CD4-positive, alpha-beta T cell treated with Interferon alpha-2 for 1 hour (primary cell): ENCODE measurements around the gene FOLR1.

Experiments
- DNase-seq, 2 donors: peaks; one replicate each; pipeline ENCODE4 v3.0.0-alpha.2; 2020 to 2022

The FOLR1 gene

DNA sequence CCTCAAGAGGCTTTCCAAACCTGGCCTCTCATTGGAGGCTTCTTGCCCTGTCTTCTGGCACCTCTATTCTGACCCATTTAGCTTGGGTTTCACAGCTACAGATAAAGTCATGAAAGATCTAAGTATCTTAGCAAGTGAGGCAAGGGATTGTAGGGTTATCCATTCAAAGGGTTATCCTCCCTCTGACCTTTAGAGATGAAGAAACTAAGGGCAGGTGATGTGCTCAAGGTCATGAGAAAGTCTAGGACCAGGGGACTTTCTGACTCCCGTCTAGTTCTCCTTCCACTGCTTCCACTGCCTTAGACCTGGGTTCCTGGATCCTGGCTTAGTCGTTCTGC is 44.8 kb downstream of the FOLR1 start:
- no peak for DNase-seq

DNA sequence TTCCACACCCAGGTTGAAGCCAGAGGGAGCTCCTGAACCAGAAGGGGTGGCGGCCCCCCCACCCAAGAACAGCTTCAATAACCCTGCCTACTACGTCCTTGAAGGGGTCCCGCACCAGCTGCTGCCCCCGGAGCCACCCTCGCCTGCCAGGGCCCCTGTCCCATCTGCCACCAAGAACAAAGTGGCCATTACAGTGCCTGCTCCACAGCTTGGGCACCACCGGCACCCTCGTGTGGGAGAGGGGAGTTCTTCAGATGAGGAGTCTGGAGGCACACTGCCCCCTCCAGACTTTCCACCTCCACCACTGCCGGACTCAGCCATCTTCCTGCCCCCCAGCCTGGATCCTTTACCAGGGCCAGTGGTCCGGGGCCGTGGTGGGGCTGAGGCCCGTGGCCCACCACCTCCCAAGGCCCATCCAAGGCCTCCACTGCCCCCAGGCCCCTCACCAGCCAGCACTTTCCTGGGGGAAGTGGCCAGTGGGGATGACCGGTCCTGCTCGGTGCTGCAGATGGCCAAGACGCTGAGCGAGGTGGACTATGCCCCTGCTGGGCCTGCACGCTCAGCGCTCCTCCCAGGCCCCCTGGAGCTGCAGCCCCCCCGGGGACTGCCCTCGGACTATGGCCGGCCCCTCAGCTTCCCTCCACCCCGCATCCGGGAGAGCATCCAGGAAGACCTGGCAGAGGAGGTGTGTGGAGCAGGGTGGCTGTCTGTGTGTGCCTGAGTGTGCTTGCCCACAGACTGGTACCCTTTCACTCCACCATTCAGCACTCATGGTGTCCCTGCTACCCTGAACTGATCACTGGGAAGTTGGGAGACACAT is 45.4 kb downstream of the FOLR1 start:
- no peak for DNase-seq

DNA sequence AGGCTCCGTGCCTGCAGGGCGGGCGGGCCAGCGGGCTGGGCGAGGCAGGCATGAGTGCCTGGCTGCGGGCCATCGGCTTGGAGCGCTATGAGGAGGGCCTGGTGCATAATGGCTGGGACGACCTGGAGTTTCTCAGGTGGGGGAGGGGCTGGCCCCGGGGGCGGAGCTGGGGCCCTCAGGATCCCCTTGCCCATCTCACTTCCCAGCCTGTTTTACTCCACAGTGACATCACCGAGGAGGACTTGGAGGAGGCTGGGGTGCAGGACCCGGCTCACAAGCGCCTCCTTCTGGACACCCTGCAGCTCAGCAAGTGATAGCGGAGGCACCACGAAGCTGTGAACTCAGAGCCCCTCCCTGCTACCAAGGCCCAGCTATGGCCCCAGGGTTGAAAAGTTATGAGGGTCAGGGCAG is 46.1 kb downstream of the FOLR1 start:
- peak; percentile 52 to 61 for DNase-seq

DNA sequence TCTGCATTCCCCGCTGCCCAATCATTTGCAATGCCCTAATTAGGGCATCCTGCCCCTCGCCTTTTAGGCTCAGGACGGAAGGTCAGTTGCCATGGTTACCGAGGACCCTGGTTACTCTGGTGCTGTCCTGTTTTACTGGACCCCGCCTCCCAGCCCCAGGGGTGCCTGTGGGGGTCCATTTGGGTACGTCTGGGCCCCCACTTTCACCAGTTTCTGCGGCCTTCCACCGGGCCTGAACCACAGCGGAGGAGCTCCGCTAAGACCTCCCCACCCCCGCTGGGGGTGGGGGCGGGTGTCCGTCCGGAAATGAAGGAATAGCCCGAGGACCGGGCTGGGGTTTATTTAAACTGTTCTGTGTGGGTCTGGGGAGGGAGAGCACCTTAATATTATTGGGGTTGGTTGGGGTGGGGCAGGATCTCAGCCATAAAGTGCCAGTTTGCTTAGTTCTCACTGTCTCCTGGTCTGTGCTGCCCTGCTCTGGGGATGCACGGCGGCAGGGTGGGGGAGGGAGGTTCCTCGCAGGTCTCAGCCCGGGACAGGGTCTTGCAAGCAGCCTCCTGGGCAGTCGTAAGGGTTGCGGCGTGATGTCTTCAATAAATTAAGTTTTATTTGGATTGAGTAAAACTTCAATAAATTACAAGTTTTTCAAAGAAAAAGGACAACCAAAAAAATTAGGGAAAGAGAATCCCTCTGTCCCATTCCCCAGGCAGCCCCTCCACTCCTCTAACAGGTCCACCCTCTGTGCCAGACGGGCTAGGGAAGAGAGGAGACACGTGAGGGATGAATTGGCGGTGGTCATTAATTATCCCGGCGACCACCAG is 46.8 kb downstream of the FOLR1 start:
- DNase-seq, result no peak

DNA sequence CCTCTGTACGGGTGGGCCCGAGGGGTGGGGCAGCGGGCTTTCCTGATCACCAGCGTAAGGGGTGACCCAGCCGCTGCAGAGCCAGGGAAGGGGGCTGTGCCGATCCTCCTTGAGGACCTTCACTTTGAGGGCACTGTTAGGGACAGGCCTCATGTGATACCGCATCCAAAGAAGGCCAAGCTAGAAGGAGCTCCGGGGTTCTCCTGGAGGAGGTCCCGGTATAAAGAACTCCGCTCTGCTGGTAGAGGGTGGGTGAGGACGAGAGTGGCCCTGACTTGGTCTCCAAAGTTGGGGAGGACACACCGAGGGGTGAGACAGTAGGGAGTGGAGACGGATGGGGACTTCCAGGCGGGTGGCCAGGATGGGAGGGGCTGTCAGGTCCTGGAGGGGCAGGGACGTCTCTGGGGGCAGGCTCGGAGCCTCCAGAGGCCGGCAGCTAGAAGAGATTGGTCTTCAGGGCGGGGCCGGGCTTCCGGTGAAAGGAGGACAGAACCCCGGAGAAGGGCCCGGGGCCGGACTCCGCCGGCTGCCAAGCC is 47.4 kb downstream of the FOLR1 start:
- DNase-seq, result no peak

DNA sequence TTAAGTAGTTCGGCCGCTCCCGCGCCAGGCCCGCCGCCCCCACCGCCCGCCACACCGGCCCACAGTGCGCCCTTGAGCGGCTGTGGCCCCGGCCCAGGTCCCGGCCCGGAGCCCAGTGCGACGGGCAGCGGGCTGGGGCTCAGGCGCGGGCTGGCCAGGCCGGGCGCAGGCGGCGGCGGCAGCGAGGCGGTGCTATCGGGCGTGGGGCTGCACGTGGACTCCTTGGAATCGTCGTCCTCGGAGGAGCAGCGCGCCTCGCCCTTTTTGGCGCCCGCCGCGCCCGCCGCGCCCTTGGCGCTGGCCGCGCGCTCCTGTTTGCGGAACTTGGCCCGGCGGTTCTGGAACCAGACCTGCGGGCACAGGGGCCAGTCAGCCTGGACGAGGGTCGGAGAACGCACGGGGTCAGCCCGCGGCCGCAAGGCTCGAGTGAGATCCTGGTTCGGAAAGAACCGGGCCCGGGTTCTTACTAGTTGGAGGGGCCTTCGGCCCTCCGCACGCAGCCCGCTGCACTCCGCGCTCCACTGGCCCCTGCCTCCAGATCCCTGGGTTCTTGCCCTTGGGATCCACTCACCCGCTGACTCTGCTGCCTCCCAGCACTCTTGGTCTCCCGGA is 48.0 kb downstream of the FOLR1 start:
- DNase-seq, result no peak

DNA sequence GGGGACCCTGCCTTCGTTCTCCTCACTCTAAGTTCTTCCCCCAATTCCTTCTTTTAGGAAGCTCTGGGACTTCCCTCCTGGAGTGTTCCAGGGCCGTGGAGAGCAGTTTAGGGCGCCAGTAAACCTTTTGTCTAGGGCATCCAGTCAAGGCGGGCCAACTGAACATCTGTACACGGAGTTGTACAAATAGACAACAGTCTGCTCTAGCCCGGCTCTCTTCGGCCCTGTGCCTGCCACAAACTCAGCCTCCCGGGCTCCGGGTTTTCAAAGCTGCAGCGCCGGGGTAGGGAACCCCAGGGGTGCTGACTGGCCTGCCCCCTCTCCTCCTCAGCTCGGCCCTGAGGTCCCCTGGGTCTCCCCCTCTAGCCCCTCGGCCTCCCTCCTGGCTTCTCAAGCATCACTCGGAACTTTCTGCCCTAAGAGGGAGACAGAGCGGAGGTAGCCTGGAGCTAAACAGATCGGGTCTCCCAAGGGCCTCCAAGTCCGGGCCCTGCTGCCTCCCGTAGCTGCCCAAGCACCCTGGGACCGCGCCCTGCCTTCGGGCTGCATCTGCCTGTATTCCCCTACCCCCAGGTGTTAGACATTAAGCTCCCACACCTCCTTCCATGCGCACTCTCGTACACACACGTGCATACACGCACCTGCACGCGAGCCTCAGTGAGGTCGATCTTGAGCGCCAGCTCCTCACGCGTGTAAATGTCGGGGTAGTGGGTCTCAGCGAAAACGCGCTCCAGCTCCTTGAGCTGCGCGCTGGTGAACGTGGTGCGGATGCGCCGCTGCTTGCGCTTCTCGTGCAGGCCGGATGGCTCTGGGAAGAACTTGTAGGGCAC is 48.7 kb downstream of the FOLR1 start:
- DNase-seq, result no peak

DNA sequence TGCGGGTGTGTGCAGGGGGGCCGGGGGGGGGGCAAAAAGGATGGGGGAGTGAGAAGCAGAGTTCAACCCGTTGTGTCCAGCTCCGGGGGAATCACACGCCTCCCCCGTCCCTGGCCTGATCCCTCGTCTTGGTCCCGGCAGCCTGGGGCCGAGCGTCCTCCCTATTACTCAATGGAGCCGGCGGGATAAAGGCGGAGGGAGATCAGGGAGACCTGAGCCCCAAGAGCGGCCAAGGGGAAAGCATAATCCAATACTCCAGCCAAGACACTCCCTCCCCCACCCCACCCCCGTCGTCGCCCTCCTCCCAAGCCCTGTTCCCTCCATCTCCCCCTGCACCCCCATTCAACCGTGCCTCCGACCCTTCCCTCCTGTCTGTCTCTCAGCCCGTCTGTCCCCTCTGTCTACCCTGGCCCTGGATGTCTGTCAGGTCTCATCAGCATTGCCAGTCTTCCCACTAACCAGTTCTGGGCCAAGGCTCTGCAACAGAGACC is 49.4 kb downstream of the FOLR1 start:
- DNase-seq, result no peak

DNA sequence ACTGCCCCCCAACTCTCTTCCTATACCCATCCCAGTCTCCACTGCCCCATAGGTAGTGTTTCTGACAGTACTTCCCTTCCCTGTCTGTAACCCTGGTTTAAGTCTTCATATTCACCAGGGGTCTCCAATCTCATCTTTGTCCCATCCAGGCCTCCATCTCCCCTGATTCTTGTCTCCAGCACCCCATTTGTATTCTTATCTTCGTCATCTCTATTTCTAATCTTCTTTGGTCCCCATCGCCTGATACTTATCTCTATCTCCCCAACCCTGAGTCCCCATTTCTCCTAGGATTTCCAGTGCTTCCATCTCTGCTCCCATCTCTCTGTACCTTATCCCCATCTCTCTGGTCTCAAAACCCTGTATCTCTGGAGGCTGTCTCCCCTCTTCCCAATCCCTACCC is 50.2 kb downstream of the FOLR1 start:
- DNase-seq, result no peak

DNA sequence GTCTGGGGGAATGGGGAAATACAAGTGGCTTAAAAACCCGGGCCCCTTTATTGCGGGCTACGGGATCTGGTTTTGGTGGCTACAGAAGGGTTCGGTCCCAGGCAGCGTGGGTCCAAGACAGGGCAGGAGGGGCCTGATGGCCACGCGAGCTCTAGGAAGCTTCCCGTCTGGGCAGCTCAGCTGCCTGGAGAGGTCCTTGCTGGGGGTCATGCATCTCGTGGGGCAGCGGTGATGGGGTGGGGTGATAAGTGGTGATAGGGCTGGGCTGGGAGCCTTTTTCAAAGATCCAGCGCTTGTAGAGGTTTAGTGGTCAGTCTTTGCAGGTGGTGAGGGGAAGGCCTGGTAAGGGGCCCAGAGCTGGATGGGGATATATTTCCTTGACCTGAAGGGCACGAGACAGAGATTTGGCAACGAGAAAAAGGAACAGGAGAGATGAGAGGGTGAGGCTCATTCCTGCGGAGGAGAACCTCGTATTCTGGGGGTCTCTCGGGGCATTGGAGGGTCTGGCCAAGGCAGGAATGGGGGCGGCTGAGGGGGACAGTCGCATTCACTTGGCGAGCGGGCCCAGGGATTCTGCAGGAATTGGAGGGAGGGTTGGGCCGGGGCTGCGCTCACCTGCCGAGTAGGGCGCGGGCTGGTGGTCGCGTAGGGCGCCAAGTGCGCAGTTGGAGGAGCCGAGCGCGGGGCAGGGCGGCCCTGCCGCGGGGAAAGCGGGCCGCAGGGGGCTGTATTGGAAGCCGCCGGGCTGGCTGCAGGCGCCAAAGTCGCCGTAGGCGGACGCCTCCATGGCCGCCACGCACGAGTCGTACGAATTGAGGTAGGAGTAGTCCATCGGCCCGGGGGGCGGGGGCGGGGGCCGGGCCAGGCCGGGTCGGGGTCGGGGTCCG is 51.5 kb downstream of the FOLR1 start:
- DNase-seq, result no peak

DNA sequence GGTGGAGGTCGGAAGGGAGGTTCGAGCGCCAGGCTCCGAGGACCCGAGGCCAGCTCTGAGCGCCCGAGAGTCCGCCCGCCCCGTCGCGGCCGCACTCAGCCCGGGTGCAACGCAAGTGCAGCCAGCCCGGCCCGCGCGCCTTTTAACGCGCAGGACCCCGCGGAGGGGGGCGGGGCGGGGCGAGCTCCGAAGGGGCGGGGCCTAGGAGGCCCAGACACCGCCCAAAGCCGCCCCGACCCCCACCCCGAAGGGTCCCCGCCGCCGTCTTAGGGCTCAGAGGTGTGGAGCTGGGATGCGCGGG is 52.1 kb downstream of the FOLR1 start, which contains the start of gene PHOX2A:
TSS of gene PHOX2A (minus strand) at position 117 of the 301 bp plus-strand sequence. CDS start 172 bp downstream, outside the sequence.
- DNase-seq, result no peak

DNA sequence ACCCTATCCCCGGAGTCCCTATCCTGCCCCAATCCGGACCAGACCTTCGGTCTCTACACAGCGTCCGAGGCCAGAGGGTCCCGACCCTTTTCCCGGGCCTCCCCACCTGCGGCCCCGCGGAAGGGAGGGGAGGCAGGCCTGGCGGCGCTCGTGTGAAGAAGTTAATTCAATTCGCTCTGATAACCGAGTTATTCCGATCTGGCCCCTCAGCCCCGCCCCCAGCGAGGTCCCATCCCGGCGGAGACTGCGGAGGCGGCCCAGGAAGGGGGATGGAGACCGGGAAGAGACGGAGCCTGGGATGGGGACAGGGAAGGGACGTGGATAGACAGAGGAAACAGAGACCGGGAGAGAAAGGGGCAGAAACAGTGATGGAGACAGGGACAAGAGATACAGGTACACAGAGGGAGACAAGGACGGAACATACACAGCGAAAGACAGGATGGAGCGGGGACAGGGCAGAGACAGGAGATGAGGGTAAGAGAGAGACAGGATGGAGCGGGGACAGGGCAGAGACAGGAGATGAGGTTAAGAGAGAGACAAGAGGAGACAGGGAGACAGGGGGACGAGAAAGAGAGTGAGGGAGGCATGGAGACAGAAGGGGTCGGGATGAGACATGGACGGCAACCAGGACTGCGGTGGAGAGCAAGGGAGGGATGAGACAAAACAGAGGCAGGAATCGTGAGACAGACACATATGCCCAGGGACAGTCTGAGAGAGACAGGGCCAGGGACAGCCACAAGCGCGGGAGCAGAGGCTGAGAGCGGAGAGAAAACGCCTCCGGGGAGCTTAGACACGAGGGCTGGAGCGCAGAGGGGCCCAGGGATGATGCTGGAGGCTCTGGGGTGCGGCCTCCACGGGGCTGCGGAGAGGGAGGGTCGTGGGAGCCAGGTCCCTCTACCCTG is 52.7 kb downstream of the FOLR1 start:
- no peak for DNase-seq

DNA sequence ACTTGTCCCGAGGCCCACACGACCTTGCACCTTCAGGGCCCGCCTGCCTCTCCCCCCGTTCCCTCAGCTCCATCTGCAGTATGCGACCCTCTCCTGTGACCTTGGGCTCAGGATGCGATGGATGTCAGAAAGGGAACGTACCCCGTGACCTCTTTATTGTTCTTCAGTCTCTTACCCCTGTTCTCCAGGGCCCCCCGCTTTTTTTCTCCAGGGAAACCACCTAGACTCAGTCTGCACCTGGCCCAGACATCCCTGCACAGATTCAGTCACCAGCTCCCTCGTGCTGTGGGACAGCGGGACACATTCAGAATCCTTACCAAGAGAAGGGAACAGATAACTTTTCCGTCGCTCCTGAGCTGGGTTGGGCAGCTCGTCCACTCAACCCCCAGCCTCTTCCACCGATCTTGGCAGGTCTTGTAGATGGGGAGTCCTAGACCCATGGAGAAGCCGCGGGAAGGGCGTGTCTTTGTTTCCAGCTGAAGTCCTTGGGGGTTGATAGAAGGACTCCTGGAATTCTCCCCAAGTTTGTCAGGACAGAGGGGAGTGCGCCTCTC is 53.4 kb downstream of the FOLR1 start:
- no peak for DNase-seq
